H1 (cell line): ENCODE results near the gene STK31. TPM values are rescaled to one million over a fixed set of nuclear protein-coding genes. Genes with fewer than 3 reads are reported as not detected.

Experiments used
- CTCF ChIA-PET: fragments of 300-600 bp; sonication (Branson Sonifier 250); formaldehyde crosslinking; loops from one replicate; lab custom pipeline; 2021; ENCODE audit not compliant: partially characterized antibody; lab: Charles Lee
- POLR2A ChIA-PET: fragments of 300-600 bp; sonication (Branson Sonifier 250); formaldehyde crosslinking; loops from one replicate; lab custom pipeline; 2021; ENCODE audit warnings: inconsistent platforms; ENCODE audit not compliant: partially characterized antibody; lab: Charles Lee
- DNase-seq, 2 experiments: peaks; one replicate each; pipeline versions ENCODE4 v3.0.0 to v3.0.0-alpha.2; 2010 to 2022; ENCODE audit warnings: low spot score in 2 of 2, low read depth in 1 of 2, mixed read lengths in 1 of 2
- FAIRE-seq: peaks from 2 replicates; lab custom pipeline; 2011; peaks lifted over from hg19 to GRCh38; lab: Jason Lieb, UNC
- H2AFZ ChIP-seq: 2 replicates; pipeline ENCODE4 v1.8.1; 2012; ENCODE audit warnings: low read length, inconsistent platforms
- H2AK5ac ChIP-seq: 2 replicates; pipeline ENCODE4 v1.6.1; 2013; ENCODE audit warnings: low read depth, low read length
- H2BK120ac ChIP-seq: replicated peaks from 2 replicates; pipeline ENCODE3; 2013; ENCODE audit warnings: low read depth, low read length, inconsistent platforms
- H2BK12ac ChIP-seq: 2 replicates; pipeline ENCODE4 v1.6.1; 2013; ENCODE audit warnings: low read depth, low read length
- H2BK15ac ChIP-seq: 2 replicates; pipeline ENCODE4 v1.6.1; 2013; ENCODE audit warnings: low read length
- H2BK20ac ChIP-seq: 2 replicates; pipeline ENCODE4 v1.6.1; 2013; ENCODE audit warnings: low read length
- H2BK5ac ChIP-seq: 2 replicates; pipeline ENCODE4 v1.6.1; 2013; ENCODE audit warnings: low read depth, low read length
- H3K14ac ChIP-seq: 2 replicates; pipeline ENCODE4 v1.6.1; 2013; ENCODE audit warnings: inconsistent platforms; ENCODE audit not compliant: insufficient read length
- H3K18ac ChIP-seq: 2 replicates; pipeline ENCODE4 v1.6.1; 2013; ENCODE audit warnings: low read length; ENCODE audit errors: extremely low read depth
- H3K23ac ChIP-seq: 2 replicates; pipeline ENCODE4 v1.6.1; 2013; ENCODE audit warnings: inconsistent platforms; ENCODE audit not compliant: insufficient read length
- H3K23me2 ChIP-seq: 2 replicates; pipeline ENCODE4 v1.6.1; 2013; ENCODE audit warnings: low read depth, low read length
- H3K27ac ChIP-seq: 2 replicates; pipeline ENCODE4 v1.6.1; 2011; ENCODE audit warnings: low read depth, low read length, inconsistent platforms
- H3K27me3 ChIP-seq, 4 experiments: replicated peaks in 1 of 4; 1 replicate in 1 of 4; 2 replicates in 3 of 4; pipeline versions ENCODE4 v1.6.1 to v1.8.1; 2011 to 2013; ENCODE audit warnings: low read length in 3 of 4, mild to moderate bottlenecking in 3 of 4, inconsistent platforms in 2 of 4, mixed read lengths in 2 of 4, moderate library complexity in 1 of 4; ENCODE audit not compliant: control insufficient read depth in 3 of 4, insufficient read depth in 3 of 4; ENCODE audit errors: extremely low read depth in 1 of 4
- H3K36me3 ChIP-seq, 4 experiments: 2 replicates each; pipeline versions ENCODE4 v1.6.1 to v1.8.1; 2011 to 2013; ENCODE audit warnings: mild to moderate bottlenecking in 4 of 4, low read length in 3 of 4, moderate library complexity in 2 of 4, control low read depth in 1 of 4, inconsistent platforms in 1 of 4; ENCODE audit not compliant: insufficient read depth in 4 of 4, control insufficient read depth in 2 of 4
- H3K4ac ChIP-seq: replicated peaks from 2 replicates; pipeline ENCODE3; 2013; ENCODE audit warnings: low read length, low read depth, mixed read lengths, inconsistent platforms; ENCODE audit not compliant: insufficient read length
- H3K4me1 ChIP-seq, 4 experiments: replicated peaks in 1 of 4; 1 replicate in 1 of 4; 2 replicates in 3 of 4; pipeline versions ENCODE4 v1.6.1 to v1.8.1; 2011 to 2013; ENCODE audit warnings: low read length in 3 of 4, inconsistent platforms in 2 of 4, mixed read lengths in 1 of 4; ENCODE audit not compliant: insufficient read depth in 4 of 4, control insufficient read depth in 3 of 4
- H3K4me2 ChIP-seq, 2 experiments: 2 replicates each; pipeline versions ENCODE4 v1.6.1 to v1.8.1; 2011 to 2013; ENCODE audit warnings: low read depth in 2 of 2, low read length in 2 of 2, control low read depth in 1 of 2, inconsistent platforms in 1 of 2, mild to moderate bottlenecking in 1 of 2; ENCODE audit not compliant: insufficient read depth in 1 of 2
- H3K4me3 ChIP-seq, 4 experiments: fragments of 200-600, 300-600 bp in 1 of 4; sonication (generic), shearing (Covaris generic), sonication (Bioruptor Twin) in 1 of 4; 2 replicates each; pipeline versions ENCODE4 v1.5.1 to v1.8.1; 2011 to 2016; ENCODE audit warnings: low read length in 4 of 4, low read depth in 3 of 4, control low read depth in 2 of 4, inconsistent platforms in 2 of 4, mild to moderate bottlenecking in 2 of 4, mixed read lengths in 1 of 4, moderate library complexity in 1 of 4; ENCODE audit not compliant: insufficient read depth in 2 of 4; ENCODE audit errors: extremely low read depth in 1 of 4
- H3K56ac ChIP-seq: replicated peaks from 2 replicates; pipeline ENCODE3; 2013; ENCODE audit warnings: low read depth, mild to moderate bottlenecking, mixed read lengths, low read length, inconsistent platforms; ENCODE audit not compliant: insufficient read length
- H3K79me1 ChIP-seq: 2 replicates; pipeline ENCODE4 v1.6.1; 2013; ENCODE audit warnings: low read depth, low read length, control low read depth
- H3K79me2 ChIP-seq, 2 experiments: 2 replicates each; pipeline versions ENCODE4 v1.6.1 to v1.8.1; 2012 to 2013; ENCODE audit warnings: low read length in 2 of 2, mild to moderate bottlenecking in 2 of 2, inconsistent platforms in 1 of 2; ENCODE audit not compliant: insufficient read depth in 2 of 2, control insufficient read depth in 1 of 2
- H3K9ac ChIP-seq, 4 experiments: replicated peaks in 1 of 4; 1 replicate in 1 of 4; 2 replicates in 3 of 4; pipeline versions ENCODE4 v1.6.1 to v1.8.1; 2011 to 2013; ENCODE audit warnings: low read depth in 3 of 4, low read length in 3 of 4, control low read depth in 2 of 4, mild to moderate bottlenecking in 2 of 4, moderate library complexity in 2 of 4, inconsistent platforms in 1 of 4; ENCODE audit errors: extremely low read depth in 1 of 4
- H3K9me3 ChIP-seq, 2 experiments: 2 replicates each; pipeline versions ENCODE4 v1.6.1 to v1.8.1; 2012 to 2013; ENCODE audit warnings: mild to moderate bottlenecking in 2 of 2, moderate library complexity in 2 of 2, control low read depth in 1 of 2, inconsistent platforms in 1 of 2, low read depth in 1 of 2, low read length in 1 of 2, mixed read lengths in 1 of 2; ENCODE audit not compliant: insufficient read depth in 2 of 2
- H4K20me1 ChIP-seq, 2 experiments: replicated peaks in 1 of 2; 2 replicates each; pipeline versions ENCODE3 to v1.8.1; 2011 to 2013; ENCODE audit warnings: inconsistent platforms in 2 of 2, low read length in 2 of 2, mild to moderate bottlenecking in 1 of 2; ENCODE audit not compliant: insufficient read depth in 2 of 2, control insufficient read depth in 1 of 2
- H4K5ac ChIP-seq: 2 replicates; pipeline ENCODE4 v1.6.1; 2013; ENCODE audit warnings: low read length, low read depth, mixed read lengths, inconsistent platforms; ENCODE audit not compliant: insufficient read length
- H4K8ac ChIP-seq: 2 replicates; pipeline ENCODE4 v1.8.0; 2013; ENCODE audit warnings: mild to moderate bottlenecking, moderate library complexity, low read length, inconsistent platforms; ENCODE audit not compliant: insufficient read depth; ENCODE audit errors: extremely low read depth
- H4K91ac ChIP-seq: replicated peaks from 2 replicates; pipeline ENCODE3; 2013; ENCODE audit warnings: low read length, mixed read lengths, inconsistent platforms; ENCODE audit not compliant: insufficient read length
- EGR1 ChIP-seq: IDR thresholded peaks from 2 replicates; pipeline ENCODE4 v1.6.1; 2011; ENCODE audit warnings: low read depth, low read length, borderline replicate concordance
- JUN ChIP-seq: IDR thresholded peaks from 2 replicates; pipeline ENCODE4 v1.6.1; 2011; ENCODE audit warnings: low read depth, mild to moderate bottlenecking, improper control_type of control experiment, low read length
- PHF8 ChIP-seq: fragments of 200-600 bp; sonication (generic); conservative IDR thresholded peaks from 2 replicates; pipeline ENCODE4 v1.7.1; 2012; ENCODE audit warnings: low read depth, mild to moderate bottlenecking, inconsistent platforms, low read length, moderate library complexity
- WGBS, 2 experiments: shearing (Covaris generic) in 1 of 2; methylation state at CpG; one replicate each; pipeline versions ENCODE4 v1.1.6 to v1.1.7; 2013 to 2015; ENCODE audit warnings: low lambda C conversion rate in 2 of 2, mixed read lengths in 2 of 2, inconsistent platforms in 1 of 2, low coverage in 1 of 2, missing lambda C conversion rate in 1 of 2; ENCODE audit not compliant: insufficient replicate concordance in 2 of 2, insufficient coverage in 1 of 2, insufficient read length in 1 of 2; ENCODE audit errors: extremely low coverage in 1 of 2, missing lambda C conversion rate in 1 of 2; 5-methylcytosine and 5-hydroxymethylcytosine counted together
- polyA plus RNA-seq, 7 experiments: library from polyadenylated mRNA; depleted of rRNA in 3 of 7; stranded (reverse) in 5 of 7; unstranded in 2 of 7; fragments of >200 nt in 5 of 7; fragments of 200-250 nt in 2 of 7; gene quantifications; 1 replicate in 5 of 7; 2 replicates in 1 of 7; 4 replicates in 1 of 7; pipeline versions ENCODE4 v1.2.1 to v1.2.3, GENCODE V29; 2011 to 2013; ENCODE audit warnings: missing spikeins in 2 of 7, mixed read lengths in 2 of 7
- total RNA-seq: library from RNA; stranded (reverse); fragmentation: NEBNext Ultra II Directional; extraction: Animal tissue kit (Norgen Biotek cat#: 25700); gene quantifications from 2 replicates; pipeline ENCODE4 v1.2.1, GENCODE V29; 2021

STK31 gene
- total and polyA plus RNA-seq, 2 of the 8 experiments (the other 6 are each of a cell fraction or from before 2014, with no cell fraction given) = 0.15 to 0.32 TPM

- H3K27ac ChIP-seq = no peak overlapping the region
- H3K56ac ChIP-seq = no peak overlapping the region
- TF ChIP-seq EGR1 (no peak), JUN (no peak), PHF8 (no peak)
These were observed 18.7 kb upstream of the STK31 start for GRCh38 chr7:23691320-23691719.

More at GRCh38 chr7:23691320-23691719, 18.7 kb upstream of the STK31 start:
- WGBS, 2 experiments = 99% methylated on average over 4 of the region's 4 CpGs; no CpG with 5 or more reads in 1 of the 2 experiments
- Histone ChIP-seq H3K79me1 (no peaks in the 10 kb centered on the region), H4K5ac (no peak overlapping the region), H4K20me1 (peaks cover 0 to 1% of the 10 kb centered on the region in 2 experiments), H2BK5ac (no peak overlapping the region), H2BK15ac (no peak overlapping the region), H2BK20ac (no peak overlapping the region), H4K8ac (no peak overlapping the region), H3K4ac (no peak overlapping the region), H3K4me2 (no peak overlapping the region), H2AK5ac (no peak overlapping the region), H3K23ac (no peak overlapping the region), H3K14ac (no peak overlapping the region), H3K9me3 (no peaks in the 10 kb centered on the region), H4K91ac (no peak overlapping the region), H2BK12ac (no peak overlapping the region), H3K79me2 (peaks cover 0 to 13% of the 10 kb centered on the region in 2 experiments; a peak in 2 of 4 replicates), H3K4me1 (no peaks in the 10 kb centered on the region), H2BK120ac (no peak overlapping the region), H3K4me3 (no peak overlapping the region), H3K9ac (no peak overlapping the region), H3K18ac (no peak overlapping the region), H3K23me2 (no peaks in the 10 kb centered on the region), H3K27me3 (no peaks in the 10 kb centered on the region), H2AFZ (no peak overlapping the region), H3K36me3 (peaks cover 3 to 49% (median 27%) of the 10 kb centered on the region in 4 experiments; a peak in 6 of 8 replicates)
- ChIA-PET POLR2A (interaction anchor here (0.6 to 2.2 kb wide), 5 partner anchors 10 to 20 kb away, joined by 3 to 5 read pairs (median 3); partner anchors contain the start of gene STK31), CTCF (no interaction called here)
- DNase-seq = no peak
- no peak for FAIRE-seq
